Panc1 (cell line): ENCODE data around the gene LRRC8C.

ENCODE experiments used
- CTCF ChIP-seq: fragments of 450-650 bp; IDR thresholded peaks from 2 replicates; pipeline ENCODE4 v1.5.1; 2017; ENCODE audit warnings: mild to moderate bottlenecking
- POLR2AphosphoS5 ChIP-seq: IDR thresholded peaks from 2 replicates; pipeline ENCODE4 v1.6.1; 2012; ENCODE audit warnings: mild to moderate bottlenecking, low read depth, low read length, moderate library complexity
- SIN3A ChIP-seq: IDR thresholded peaks from 2 replicates; pipeline ENCODE4 v1.6.1; 2012; ENCODE audit warnings: low read depth, mild to moderate bottlenecking, low read length, moderate library complexity, borderline replicate concordance; ENCODE audit not compliant: insufficient read depth

- TF ChIP-seq CTCF (no peak), SIN3A (no peak), POLR2AphosphoS5 (no peak)
These were observed 52.5 kb downstream of the LRRC8C start for GRCh38 chr1:89685461-89685860.
